NCI-H128 (cell line): Measurements from ENCODE around the gene ZBTB11.
"Not testable (repeated sequence)": the region's sequence is repeated elsewhere in the genome, so short reads cannot be mapped to it uniquely, and the experiment has no call there.

Source experiments
- DNase-seq: peaks from one replicate; lab custom pipeline; 2025; ENCODE audit not compliant: unreplicated experiment; lab: John Stamatoyannopoulos, UW

Gene ZBTB11

GRCh38 chr3:101676765-101677435 is at the start of gene ZBTB11:
ZBTB11 (minus strand) TSS chr3:101677132; CDS start chr3:101676914, 218 bp downstream.
- DNase-seq, result no peak

GRCh38 chr3:101725890-101726275 is 49.0 kb upstream of the ZBTB11 start:
- DNase-seq, result no peak

GRCh38 chr3:101725194-101725889 is 48.4 kb upstream of the ZBTB11 start:
- DNase-seq, result peak; percentile 26

- DNase-seq, result peak; percentile 90
Measured at GRCh38 chr3:101724329-101725193, 47.6 kb upstream of the ZBTB11 start, which contains the start of gene CEP97. CEP97 (plus strand) TSS chr3:101724614; CDS start chr3:101724677, 63 bp downstream.

- no peak for DNase-seq
Measured at GRCh38 chr3:101722394-101723173, 45.7 kb upstream of the ZBTB11 start.

- no peak for DNase-seq
Measured at GRCh38 chr3:101720851-101721840, 44.2 kb upstream of the ZBTB11 start.

GRCh38 chr3:101719604-101720185 is 42.8 kb upstream of the ZBTB11 start:
- DNase-seq, result no peak

GRCh38 chr3:101718455-101718854 is 41.5 kb upstream of the ZBTB11 start:
- DNase-seq, result no peak

- DNase-seq, result no peak
Measured at GRCh38 chr3:101709126-101709525, 32.2 kb upstream of the ZBTB11 start.

- not testable (repeated sequence) for DNase-seq
Measured at GRCh38 chr3:101704639-101705038, 27.7 kb upstream of the ZBTB11 start.

- no peak for DNase-seq
Measured at GRCh38 chr3:101703169-101703568, 26.2 kb upstream of the ZBTB11 start.

GRCh38 chr3:101702726-101703125 is 25.8 kb upstream of the ZBTB11 start:
- no peak for DNase-seq

GRCh38 chr3:101701696-101702634 is 25.0 kb upstream of the ZBTB11 start:
- no peak for DNase-seq

- no peak for DNase-seq
Measured at GRCh38 chr3:101695779-101696372, 18.9 kb upstream of the ZBTB11 start.

GRCh38 chr3:101694836-101695235 is 17.9 kb upstream of the ZBTB11 start:
- DNase-seq, result not testable (repeated sequence)

GRCh38 chr3:101693540-101693939 is 16.6 kb upstream of the ZBTB11 start:
- not testable (repeated sequence) for DNase-seq
